Kidney (tissue), 14 donors: Measurements from ENCODE around the gene INPP5A. TPM values are rescaled to one million over a fixed set of nuclear protein-coding genes. Genes with fewer than 3 reads are reported as not detected.

Source experiments
- DNase-seq, 5 donors: peaks; one replicate each; pipeline ENCODE4 v3.0.0-alpha.2; 2013 to 2020
- FAIRE-seq: peaks from 2 replicates; lab custom pipeline; 2012; peaks lifted over from hg19 to GRCh38; lab: Jason Lieb, UNC
- H3K27ac ChIP-seq, 2 donors: one replicate each; pipeline ENCODE4 v1.7.0; 2013; ENCODE audit warnings: low read depth in 2 of 2, low read length in 2 of 2, inconsistent platforms in 1 of 2
- H3K27me3 ChIP-seq: one replicate; pipeline ENCODE4 v1.7.1; 2013; ENCODE audit warnings: low read length, inconsistent platforms; ENCODE audit not compliant: control insufficient read depth, insufficient read depth
- H3K36me3 ChIP-seq, 3 donors: one replicate each; pipeline versions ENCODE4 v1.7.0 to v1.7.1; 2013; ENCODE audit warnings: low read length in 3 of 3, control low read depth in 1 of 3, inconsistent platforms in 1 of 3; ENCODE audit not compliant: insufficient read depth in 3 of 3, control insufficient read depth in 2 of 3
- H3K4me1 ChIP-seq, 3 donors: one replicate each; pipeline versions ENCODE4 v1.7.0 to v1.7.1; 2013; ENCODE audit warnings: low read length in 3 of 3, inconsistent platforms in 1 of 3, low read depth in 1 of 3; ENCODE audit not compliant: control insufficient read depth in 2 of 3, insufficient read depth in 2 of 3
- H3K4me3 ChIP-seq, 3 donors: one replicate each; pipeline versions ENCODE4 v1.7.0 to v1.8.1; 2013; ENCODE audit warnings: low read length in 3 of 3, control low read depth in 1 of 3, inconsistent platforms in 1 of 3
- H3K9ac ChIP-seq, 3 donors: one replicate each; pipeline versions ENCODE4 v1.7.0 to v1.7.1; 2013; ENCODE audit warnings: low read length in 3 of 3, control low read depth in 1 of 3, inconsistent platforms in 1 of 3
- H3K9me3 ChIP-seq, 3 donors: one replicate each; pipeline versions ENCODE4 v1.7.0 to v1.7.1; 2013; ENCODE audit warnings: low read length in 3 of 3, control low read depth in 1 of 3, inconsistent platforms in 1 of 3; ENCODE audit not compliant: control insufficient read depth in 2 of 3, insufficient read depth in 1 of 3
- intact Hi-C: fragments of 100-400 bp; cut with DNase I; formaldehyde crosslinking; loops from one replicate; pipeline ENCODE4 v1.11.1; 2022
- polyA plus RNA-seq: library from polyadenylated mRNA; stranded (reverse); fragments of 350-450 nt; fragmentation: Illumina TruSeq; extraction: RNeasy Lipid Tissue Mini Kit (QIAGEN cat#74804); gene quantifications from one replicate; pipeline ENCODE4 v1.2.3, GENCODE V29; 2014; ENCODE audit warnings: low read depth, low replicate concordance; ENCODE audit not compliant: insufficient read depth
- total RNA-seq: library from RNA; stranded (reverse); fragmentation: NEBNext Ultra II Directional; extraction: Animal tissue kit (Norgen Biotek cat#: 25700); gene quantifications from one replicate; pipeline ENCODE4 v1.2.1, GENCODE V29; 2021
- TF ChIP-seq, protein P1 (sequence below): IDR thresholded peaks from 3 replicates; pipeline ENCODE4 v1.5.1; 2012; ENCODE audit warnings: mild to moderate bottlenecking, moderate library complexity, borderline replicate concordance; ENCODE audit not compliant: insufficient read depth; ENCODE audit errors: extremely low read depth
- donor health status: control.
- donor health status: control.
- donor health status: control.
- donor health status: control.
- donor health status: control.
- donor health status: DM: yes; HTN: yes; CAD: no.
- donor health status: Normal renal cell carcinoma (clear cell type).

The INPP5A gene
- total and polyA plus RNA-seq, 2 donors from 2014 or later, result 20.8 to 40.3 TPM

DNA sequence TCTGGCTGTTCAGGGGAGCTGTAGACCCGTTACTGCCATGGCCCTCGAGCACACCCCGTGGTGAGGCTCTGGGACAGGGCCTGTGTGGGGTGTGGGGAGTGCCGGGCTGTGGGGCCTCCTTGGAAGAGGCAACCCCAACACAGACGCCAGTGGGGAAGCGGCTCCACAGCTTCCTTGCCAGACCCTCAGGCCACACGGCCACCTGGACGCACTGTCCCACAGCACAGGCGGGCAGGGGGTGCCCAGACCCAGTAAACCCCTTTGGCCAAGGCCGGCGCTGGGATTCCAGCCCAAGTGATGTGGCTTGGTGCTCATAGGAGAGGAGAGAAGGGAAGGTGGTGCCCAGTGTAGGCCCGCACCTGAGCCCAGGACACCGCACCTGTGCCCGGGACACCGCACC, 261.3 kb downstream of the INPP5A start:
- no peaks in the 10 kb centered on the region for H3K36me3 ChIP-seq
- H3K27me3 ChIP-seq, result peaks cover 2% of the 10 kb centered on the region
- FAIRE-seq (no peak), DNase-seq (peak in 1 of 5 donors; percentile 32)
- H3K4me1 ChIP-seq, result no peaks in the 10 kb centered on the region
- TF ChIP-seq, protein P1, sequence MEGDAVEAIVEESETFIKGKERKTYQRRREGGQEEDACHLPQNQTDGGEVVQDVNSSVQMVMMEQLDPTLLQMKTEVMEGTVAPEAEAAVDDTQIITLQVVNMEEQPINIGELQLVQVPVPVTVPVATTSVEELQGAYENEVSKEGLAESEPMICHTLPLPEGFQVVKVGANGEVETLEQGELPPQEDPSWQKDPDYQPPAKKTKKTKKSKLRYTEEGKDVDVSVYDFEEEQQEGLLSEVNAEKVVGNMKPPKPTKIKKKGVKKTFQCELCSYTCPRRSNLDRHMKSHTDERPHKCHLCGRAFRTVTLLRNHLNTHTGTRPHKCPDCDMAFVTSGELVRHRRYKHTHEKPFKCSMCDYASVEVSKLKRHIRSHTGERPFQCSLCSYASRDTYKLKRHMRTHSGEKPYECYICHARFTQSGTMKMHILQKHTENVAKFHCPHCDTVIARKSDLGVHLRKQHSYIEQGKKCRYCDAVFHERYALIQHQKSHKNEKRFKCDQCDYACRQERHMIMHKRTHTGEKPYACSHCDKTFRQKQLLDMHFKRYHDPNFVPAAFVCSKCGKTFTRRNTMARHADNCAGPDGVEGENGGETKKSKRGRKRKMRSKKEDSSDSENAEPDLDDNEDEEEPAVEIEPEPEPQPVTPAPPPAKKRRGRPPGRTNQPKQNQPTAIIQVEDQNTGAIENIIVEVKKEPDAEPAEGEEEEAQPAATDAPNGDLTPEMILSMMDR, result no peak
- H3K4me3 ChIP-seq, result no peak overlapping the region
- peaks cover 0 to 6% (median 0%) of the 10 kb centered on the region in 3 donors for H3K9me3 ChIP-seq
- no peak overlapping the region for H3K9ac ChIP-seq
- intact Hi-C loops, result no loop called here
- no peak overlapping the region for H3K27ac ChIP-seq

DNA sequence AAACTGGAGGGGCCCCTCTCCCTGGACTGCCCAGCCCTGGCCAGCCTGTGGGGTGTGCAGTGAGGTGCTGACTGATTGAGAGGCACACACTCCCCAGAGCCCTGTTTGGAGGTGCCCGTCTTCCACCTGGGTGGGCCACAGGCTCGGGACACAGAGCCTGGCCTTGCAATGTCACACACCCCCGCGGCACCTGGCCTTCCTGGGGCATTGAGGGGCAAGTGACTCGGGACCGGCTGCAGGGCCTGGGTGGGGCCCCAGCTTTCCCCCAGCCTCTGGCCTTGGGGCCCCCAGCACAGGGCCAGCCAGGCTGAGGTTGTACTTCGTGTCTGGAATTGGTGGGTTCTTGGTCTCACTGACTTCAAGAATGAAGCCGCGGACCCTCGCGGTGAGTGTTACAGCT, 262.3 kb downstream of the INPP5A start:
- DNase-seq (peak in 2 of 5 donors; percentile 33 to 69), FAIRE-seq (no peak)
- H3K4me1 ChIP-seq, result no peaks in the 10 kb centered on the region
- intact Hi-C loops, result no loop called here
- peaks cover 2% of the 10 kb centered on the region for H3K27me3 ChIP-seq
- H3K4me3 ChIP-seq, result no peak overlapping the region
- TF ChIP-seq, protein P1, result no peak
- no peak overlapping the region for H3K27ac ChIP-seq
- no peaks in the 10 kb centered on the region for H3K36me3 ChIP-seq
- H3K9me3 ChIP-seq, result peaks cover 0 to 6% (median 0%) of the 10 kb centered on the region in 3 donors
- no peak overlapping the region for H3K9ac ChIP-seq

DNA sequence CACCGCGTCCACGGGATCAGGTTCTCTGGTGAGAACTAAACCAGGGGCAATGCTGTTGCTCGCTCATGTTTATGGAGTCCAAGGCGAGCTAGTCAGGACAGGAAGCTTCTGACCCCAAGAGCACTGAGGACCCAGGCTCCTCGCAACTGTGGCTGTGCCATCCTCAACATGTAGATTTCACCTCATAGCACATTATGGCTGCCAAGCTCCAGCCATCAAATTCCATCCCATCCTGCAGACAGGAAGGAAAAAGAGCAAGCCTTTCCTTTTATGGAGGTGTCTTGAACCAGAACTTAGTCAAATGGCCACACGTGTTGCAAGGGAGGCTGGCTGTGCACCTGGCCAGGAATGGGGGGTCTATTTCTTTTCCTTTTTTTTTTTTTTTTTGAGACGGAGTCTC, 264.5 kb downstream of the INPP5A start:
- no peak overlapping the region for H3K9ac ChIP-seq
- H3K4me3 ChIP-seq, result no peak overlapping the region
- DNase-seq, result peak in 1 of 5 donors; percentile 18
- no peaks in the 10 kb centered on the region for H3K4me1 ChIP-seq
- H3K27me3 ChIP-seq, result no peaks in the 10 kb centered on the region
- H3K36me3 ChIP-seq, result no peaks in the 10 kb centered on the region
- TF ChIP-seq, protein P1, result no peak
- no peak for FAIRE-seq
- peaks cover 0 to 6% (median 0%) of the 10 kb centered on the region in 3 donors for H3K9me3 ChIP-seq
- no peak overlapping the region for H3K27ac ChIP-seq
- intact Hi-C loops, result no loop called here
